Activated CD4-positive, CD25-positive, alpha-beta regulatory T cell (primary cell): ENCODE data around the gene HDAC4.

ENCODE experiments used
- DNase-seq, 4 experiments: peaks; one replicate each; lab custom pipeline; 2025; lab: John Stamatoyannopoulos, UW

The HDAC4 gene

GRCh38 chr2:239267288-239267951 is 133.4 kb downstream of the HDAC4 start:
- peak; percentile 64 to 86 (median 78) for DNase-seq

- DNase-seq, result no peak
Observed at GRCh38 chr2:239266779-239267287, 134.0 kb downstream of the HDAC4 start.

- DNase-seq, result no peak
Observed at GRCh38 chr2:239266434-239266766, 134.4 kb downstream of the HDAC4 start.

GRCh38 chr2:239265681-239266433 is 135.0 kb downstream of the HDAC4 start:
- no peak for DNase-seq

- peak in 2 of 4 experiments; percentile 35 to 45 for DNase-seq
Observed at GRCh38 chr2:239264838-239265651, 135.8 kb downstream of the HDAC4 start.

GRCh38 chr2:239264492-239264837 is 136.4 kb downstream of the HDAC4 start:
- no peak for DNase-seq

- DNase-seq, result no peak
Observed at GRCh38 chr2:239263669-239264491, 136.9 kb downstream of the HDAC4 start.

- DNase-seq, result no peak
Observed at GRCh38 chr2:239263231-239263630, 137.6 kb downstream of the HDAC4 start.

- DNase-seq, result no peak
Observed at GRCh38 chr2:239262484-239263230, 138.2 kb downstream of the HDAC4 start.

GRCh38 chr2:239261796-239262483 is 138.9 kb downstream of the HDAC4 start:
- no peak for DNase-seq

- no peak for DNase-seq
Observed at GRCh38 chr2:239261356-239261755, 139.5 kb downstream of the HDAC4 start.

- no peak for DNase-seq
Observed at GRCh38 chr2:239260546-239261327, 140.1 kb downstream of the HDAC4 start.

- no peak for DNase-seq
Observed at GRCh38 chr2:239259603-239260298, 141.1 kb downstream of the HDAC4 start.

GRCh38 chr2:239259173-239259572 is 141.6 kb downstream of the HDAC4 start:
- DNase-seq, result no peak

- DNase-seq, result no peak
Observed at GRCh38 chr2:239258248-239258647, 142.6 kb downstream of the HDAC4 start.

GRCh38 chr2:239257511-239257937 is 143.3 kb downstream of the HDAC4 start:
- DNase-seq, result no peak

- DNase-seq, result no peak
Observed at GRCh38 chr2:239256350-239256743, 144.5 kb downstream of the HDAC4 start.

GRCh38 chr2:239255628-239256349 is 145.0 kb downstream of the HDAC4 start:
- DNase-seq, result no peak
